OCI-LY3 (cell line): Measurements from ENCODE around the gene SEC14L1.

Source experiments
- CTCF ChIP-seq: fragments of 200-600, 300-600 bp; sonication (generic); IDR thresholded peaks from 2 replicates; pipeline ENCODE4 v1.5.1; 2014; ENCODE audit warnings: antibody characterized with exemption, low read length, low read depth
- EZH2phosphoT487 ChIP-seq: fragments of 200-600 bp; shearing (Covaris generic); IDR thresholded peaks from 2 replicates; pipeline ENCODE4 v1.6.1; 2018; ENCODE audit warnings: antibody characterized with exemption, mixed run types, low read depth

GRCh38 chr17:77203846-77204245 is 63.1 kb downstream of the SEC14L1 start:
- no peak for TF ChIP-seq CTCF
- no peak for TF ChIP-seq EZH2phosphoT487
